ENCODE results near the gene DAAM2. TPM values are rescaled to one million over a fixed set of nuclear protein-coding genes. Genes with fewer than 3 reads are reported as not detected.
A peak's percentile ranks its signal among the peaks of the same experiment; 100 is the strongest.

DAAM2 gene
- total and polyA plus RNA-seq, 9 of the 15 experiments (the other 6 are each of a cell fraction or from before 2014, with no cell fraction given): 0.01 to 0.07 TPM; not detected in 7

- TF ChIP-seq FOXO4 (CRISPR knock-in tag; IDR thresholded peaks at IDR 0.05) (no peak), ZNF184 (CRISPR knock-in tag; IDR thresholded peaks at IDR 0.05) (no peak), OTX1 (CRISPR knock-in tag; IDR thresholded peaks at IDR 0.05) (no peak), ARID2 (IDR thresholded peaks at IDR 0.05) (no peak), REST (IDR thresholded peaks at IDR 0.05; ENCODE audit: borderline replicate concordance) (peak; percentile 41; the same call in 1 of the 2 replicates), REST (CRISPR knock-in tag; IDR thresholded peaks at IDR 0.05; ENCODE audit: low read depth) (no peak), TSC22D4 (tag; IDR thresholded peaks at IDR 0.05) (no peak), ZBTB1 (CRISPR knock-in tag; IDR thresholded peaks at IDR 0.05; ENCODE audit: borderline replicate concordance, low read depth) (no peak), ELF4 (CRISPR knock-in tag; IDR thresholded peaks at IDR 0.05) (no peak), RAD21 (CRISPR knock-in tag; conservative IDR thresholded peaks at IDR 0.05 in 1 of 2, IDR thresholded peaks at IDR 0.05 in 1 of 2) (peak; percentile 17 to 72; a peak in 3 of 4 replicates), EZH2 (IDR thresholded peaks at IDR 0.05; ENCODE audit: borderline replicate concordance, low read depth, low read length) (no peak), TAF1 (IDR thresholded peaks at IDR 0.05; ENCODE audit: control insufficient read depth, extremely low read depth, insufficient read depth, low read length, severe bottlenecking) (no peak), CBFA2T3 (IDR thresholded peaks at IDR 0.05) (no peak), RBM15 (IDR thresholded peaks at IDR 0.05; ENCODE audit: insufficient read depth, low read length) (no peak), MLX (CRISPR knock-in tag; conservative IDR thresholded peaks at IDR 0.05) (no peak), KLF1 (tag; IDR thresholded peaks at IDR 0.05) (no peak), FIP1L1 (IDR thresholded peaks at IDR 0.05; ENCODE audit: low read depth, low read length, poor library complexity, severe bottlenecking) (no peak), RBM34 (IDR thresholded peaks at IDR 0.05; ENCODE audit: borderline replicate concordance, insufficient read depth, low read length) (no peak)
Measured at GRCh38 chr6:39902786-39903465, 110.8 kb downstream of the DAAM2 start (continued).
